A549 (cell line): ENCODE results near the gene TMEM126A. TPM values are rescaled to one million over a fixed set of nuclear protein-coding genes. Genes with fewer than 3 reads are reported as not detected.

Experiments
- ATAC-seq, 2 experiments: fragments of 200-7000 bp in 1 of 2; fragments of >200 bp in 1 of 2; cut with Nextera tagmentation in 1 of 2; cut with Tn5 transposase in 1 of 2; 3 replicates each; pipeline versions ENCODE4 v1.8.0 to v1.9.1; 2018 to 2020; ENCODE audit warnings: mild to moderate bottlenecking in 1 of 2, moderate library complexity in 1 of 2
- CTCF ChIA-PET: fragments of 300-600 bp; sonication (Branson Sonifier 250); formaldehyde crosslinking; extraction: SDS; loops from one replicate; lab custom pipeline; 2021; ENCODE audit warnings: antibody characterized with exemption, inconsistent platforms; lab: Yijun Ruan, JAX
- POLR2A ChIA-PET: fragments of 350-600 bp; formaldehyde crosslinking; extraction: SDS; loops from one replicate; lab custom pipeline; 2021; ENCODE audit warnings: antibody characterized with exemption, inconsistent platforms; lab: Yijun Ruan, JAX
- DNase-seq, 2 experiments: peaks; one replicate each; pipeline versions ENCODE4 v3.0.0 to v3.0.0-alpha.2; 2011 to 2016; ENCODE audit warnings: low read depth in 1 of 2, low spot score in 1 of 2
- FAIRE-seq: peaks from 2 replicates; lab custom pipeline; 2011; peaks lifted over from hg19 to GRCh38; lab: Jason Lieb, UNC
- H3K27ac ChIP-seq, 2 experiments: fragments of >200 bp; sonication (Bioruptor Twin); formaldehyde crosslinking; 3 replicates each; pipeline ENCODE4 v1.5.1; 2016 to 2017
- H3K4me1 ChIP-seq: fragments of >200 bp; sonication (Bioruptor Twin); formaldehyde crosslinking; 3 replicates; pipeline ENCODE4 v1.6.1; 2016
- H3K4me2 ChIP-seq: fragments of >200 bp; sonication (Bioruptor Twin); formaldehyde crosslinking; 3 replicates; pipeline ENCODE4 v1.6.1; 2016
- H3K4me3 ChIP-seq: fragments of >200 bp; sonication (Bioruptor Twin); formaldehyde crosslinking; 3 replicates; pipeline ENCODE4 v1.5.1; 2016
- H3K9me3 ChIP-seq: fragments of >200 bp; sonication (Bioruptor Twin); formaldehyde crosslinking; 3 replicates; pipeline ENCODE4 v1.6.1; 2016
- CBX2 ChIP-seq: fragments of 200-600 bp; sonication (generic); IDR thresholded peaks from 2 replicates; pipeline ENCODE4 v1.6.1; 2016; ENCODE audit warnings: low read depth, mild to moderate bottlenecking, borderline replicate concordance
- CTCF ChIP-seq: fragments of >200 bp; sonication (Bioruptor Twin); formaldehyde crosslinking; IDR thresholded peaks from 3 replicates; pipeline ENCODE4 v1.5.1; 2016
- EP300 ChIP-seq, 2 experiments: fragments of >200 bp; sonication (Bioruptor Twin); formaldehyde crosslinking; IDR thresholded peaks; 2 replicates in 1 of 2; 3 replicates in 1 of 2; pipeline ENCODE4 v1.6.1; 2016 to 2017
- FOSL2 ChIP-seq, 2 experiments: fragments of 450-650 bp in 1 of 2; fragments of >200 bp in 1 of 2; sonication (Bioruptor Twin) in 1 of 2; formaldehyde crosslinking; IDR thresholded peaks; 2 replicates each; pipeline versions ENCODE4 v1.5.0 to v1.6.1; 2016 to 2020; ENCODE audit warnings: mild to moderate bottlenecking in 1 of 2, moderate library complexity in 1 of 2
- FOXS1 ChIP-seq: fragments of 250-450 bp; sonication (Bioruptor Pico); IDR thresholded peaks from 2 replicates; pipeline ENCODE4 v1.5.0; 2020; ENCODE audit warnings: mild to moderate bottlenecking, moderate library complexity
- GATA3 ChIP-seq: IDR thresholded peaks from 2 replicates; pipeline ENCODE4 v1.6.1; 2012; ENCODE audit warnings: borderline replicate concordance
- HES2 ChIP-seq: fragments of >200 bp; sonication (Bioruptor Twin); formaldehyde crosslinking; IDR thresholded peaks from 2 replicates; pipeline ENCODE4 v1.6.1; 2016
- HEYL ChIP-seq: fragments of 250-450 bp; sonication (Bioruptor Pico); IDR thresholded peaks from 2 replicates; pipeline ENCODE4 v1.8.0; 2021; ENCODE audit warnings: mild to moderate bottlenecking, moderate library complexity
- HOXB5 ChIP-seq: fragments of 250-450 bp; sonication (Bioruptor Pico); IDR thresholded peaks from 2 replicates; pipeline ENCODE4 v1.5.0; 2020; ENCODE audit warnings: mild to moderate bottlenecking, moderate library complexity
- KDM5A ChIP-seq: fragments of 200-600 bp; sonication (generic); IDR thresholded peaks from 2 replicates; pipeline ENCODE4 v1.6.1; 2016; ENCODE audit warnings: antibody characterized with exemption, mild to moderate bottlenecking
- MAFK ChIP-seq: fragments of 450-650 bp; IDR thresholded peaks from 2 replicates; pipeline ENCODE4 v1.6.1; 2014; ENCODE audit not compliant: partially characterized antibody
- MAX ChIP-seq: IDR thresholded peaks from 2 replicates; pipeline ENCODE4 v1.6.1; 2012
- NPAS2 ChIP-seq: fragments of 250-450 bp; sonication (Bioruptor Pico); IDR thresholded peaks from 2 replicates; pipeline ENCODE4 v1.8.0; 2022; ENCODE audit warnings: mild to moderate bottlenecking, moderate library complexity, borderline replicate concordance
- RAD21 ChIP-seq, 2 experiments: fragments of >200 bp in 1 of 2; sonication (Bioruptor Twin) in 1 of 2; formaldehyde crosslinking in 1 of 2; IDR thresholded peaks in 1 of 2; conservative IDR thresholded peaks in 1 of 2; 2 replicates in 1 of 2; 3 replicates in 1 of 2; pipeline ENCODE4 v1.6.1; 2012 to 2018; ENCODE audit warnings: inconsistent platforms in 1 of 2
- SMC3 ChIP-seq: fragments of >200 bp; sonication (Bioruptor Twin); formaldehyde crosslinking; IDR thresholded peaks from 3 replicates; pipeline ENCODE4 v1.6.1; 2018; ENCODE audit warnings: inconsistent platforms
- WGBS: methylation state at CpG from one replicate; pipeline ENCODE4 v1.1.6; 2017; ENCODE audit errors: missing lambda C conversion rate; 5-methylcytosine and 5-hydroxymethylcytosine counted together
- polyA plus RNA-seq, 4 experiments: library from polyadenylated mRNA; depleted of rRNA in 3 of 4; stranded (reverse); fragments of >200 nt; fragmentation: RNase III in 1 of 4; extraction: RNeasy Plus Mini Kit Qiagen cat#74134 plus additional on column Dnase treatment in 1 of 4; gene quantifications; 2 replicates in 3 of 4; 3 replicates in 1 of 4; pipeline ENCODE4 v1.2.3, GENCODE V29; 2011 to 2017
- TF ChIP-seq, protein P1 (sequence below): fragments of 200-600 bp; sonication (generic); IDR thresholded peaks from 2 replicates; pipeline ENCODE4 v1.6.1; 2016; ENCODE audit warnings: antibody characterized with exemption, mild to moderate bottlenecking, moderate library complexity
- TF ChIP-seq, protein P2 (sequence below): fragments of 450-650 bp; IDR thresholded peaks from 2 replicates; pipeline ENCODE4 v1.6.1; 2014; ENCODE audit warnings: antibody characterized with exemption
- TF ChIP-seq, protein P3 (sequence below): fragments of 250-450 bp; sonication (Bioruptor Pico); IDR thresholded peaks from 2 replicates; pipeline ENCODE4 v1.5.0; 2021; ENCODE audit warnings: mild to moderate bottlenecking, moderate library complexity, borderline replicate concordance

The TMEM126A gene
- polyA plus RNA-seq, 2 of the 4 experiments (the other 2 are of a cell fraction), result 74.9 to 123 TPM

DNA sequence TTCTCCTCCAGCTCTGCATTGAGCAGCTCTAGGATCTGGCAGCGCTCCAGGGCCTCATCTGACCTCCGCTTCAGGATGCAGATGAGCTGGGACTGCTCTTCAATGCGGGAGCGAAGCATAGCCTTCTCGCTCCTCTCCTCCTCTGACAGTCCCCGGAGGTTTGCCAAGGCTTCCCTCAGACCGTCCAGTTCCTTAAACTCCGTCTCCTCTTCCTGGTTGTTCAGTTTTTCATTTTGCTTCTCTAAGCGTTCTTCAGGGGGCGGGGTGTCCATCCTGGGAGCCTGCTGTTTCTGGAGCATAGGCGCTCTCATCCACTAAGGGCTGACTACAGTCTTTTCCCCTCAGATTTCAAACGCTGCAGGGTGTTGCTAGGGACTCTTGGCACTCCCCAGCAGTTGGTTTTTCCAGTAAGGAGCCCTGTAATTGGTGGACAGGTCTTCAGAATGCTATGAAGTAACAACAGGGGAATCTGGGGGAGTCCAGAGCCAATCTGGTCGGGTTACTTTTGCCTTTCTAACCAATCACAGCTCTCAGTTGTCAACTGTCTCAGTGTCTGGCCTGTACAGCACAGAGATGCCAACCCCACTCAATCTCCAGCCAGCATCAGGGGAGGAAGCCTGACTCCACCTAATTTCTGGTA, 38.2 kb downstream of the TMEM126A start, which contains the start of gene CCDC89:
Gene CCDC89 (minus strand): TSS at position 376 of the 640 bp plus-strand sequence. CDS start 65 bp downstream, at position 311.
- CTCF ChIA-PET, result interaction anchor here (0.7 to 2.6 kb wide), 3 partner anchors 10 to 169 kb away, joined by 4 to 12 read pairs (median 6); partner anchors contain the start of gene CCDC83
- TF ChIP-seq MAX (no peak), HOXB5 (no peak), CBX2 (no peak), KDM5A (no peak), GATA3 (no peak), HEYL (CRISPR knock-in tag) (no peak), NPAS2 (no peak), HES2 (no peak)
- TF ChIP-seq, protein P1, sequence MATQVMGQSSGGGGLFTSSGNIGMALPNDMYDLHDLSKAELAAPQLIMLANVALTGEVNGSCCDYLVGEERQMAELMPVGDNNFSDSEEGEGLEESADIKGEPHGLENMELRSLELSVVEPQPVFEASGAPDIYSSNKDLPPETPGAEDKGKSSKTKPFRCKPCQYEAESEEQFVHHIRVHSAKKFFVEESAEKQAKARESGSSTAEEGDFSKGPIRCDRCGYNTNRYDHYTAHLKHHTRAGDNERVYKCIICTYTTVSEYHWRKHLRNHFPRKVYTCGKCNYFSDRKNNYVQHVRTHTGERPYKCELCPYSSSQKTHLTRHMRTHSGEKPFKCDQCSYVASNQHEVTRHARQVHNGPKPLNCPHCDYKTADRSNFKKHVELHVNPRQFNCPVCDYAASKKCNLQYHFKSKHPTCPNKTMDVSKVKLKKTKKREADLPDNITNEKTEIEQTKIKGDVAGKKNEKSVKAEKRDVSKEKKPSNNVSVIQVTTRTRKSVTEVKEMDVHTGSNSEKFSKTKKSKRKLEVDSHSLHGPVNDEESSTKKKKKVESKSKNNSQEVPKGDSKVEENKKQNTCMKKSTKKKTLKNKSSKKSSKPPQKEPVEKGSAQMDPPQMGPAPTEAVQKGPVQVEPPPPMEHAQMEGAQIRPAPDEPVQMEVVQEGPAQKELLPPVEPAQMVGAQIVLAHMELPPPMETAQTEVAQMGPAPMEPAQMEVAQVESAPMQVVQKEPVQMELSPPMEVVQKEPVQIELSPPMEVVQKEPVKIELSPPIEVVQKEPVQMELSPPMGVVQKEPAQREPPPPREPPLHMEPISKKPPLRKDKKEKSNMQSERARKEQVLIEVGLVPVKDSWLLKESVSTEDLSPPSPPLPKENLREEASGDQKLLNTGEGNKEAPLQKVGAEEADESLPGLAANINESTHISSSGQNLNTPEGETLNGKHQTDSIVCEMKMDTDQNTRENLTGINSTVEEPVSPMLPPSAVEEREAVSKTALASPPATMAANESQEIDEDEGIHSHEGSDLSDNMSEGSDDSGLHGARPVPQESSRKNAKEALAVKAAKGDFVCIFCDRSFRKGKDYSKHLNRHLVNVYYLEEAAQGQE, result no peak
- ATAC-seq (peak in 1 of 2 experiments; percentile 64; a peak in 3 of 6 replicates), FAIRE-seq (no peak), DNase-seq (peak in 1 of 2 experiments; percentile 12)
- no peak within 1 kb of the TSS for H3K27ac ChIP-seq
- H3K4me2 ChIP-seq, result no peak within 1 kb of the TSS
- POLR2A ChIA-PET, result interaction anchor here (1.6 kb wide), 1 partner anchor 21 kb away, joined by 5 read pairs; the partner anchor contains the start of gene CREBZF
- H3K9me3 ChIP-seq, result no peaks in the 10 kb centered on the region
- H3K4me1 ChIP-seq, result no peaks in the 10 kb centered on the region
- 85% methylated on average over 13 of the region's 13 CpGs for WGBS
- no peak within 1 kb of the TSS for H3K4me3 ChIP-seq

GRCh38 chr11:85694385-85694980, 46.7 kb downstream of the TMEM126A start:
- TF ChIP-seq FOSL2 (IDR thresholded peaks at IDR 0.05) (no peak), FOSL2 (CRISPR knock-in tag; IDR thresholded peaks at IDR 0.05) (no peak), RAD21 (conservative IDR thresholded peaks at IDR 0.05 in 1 of 2, IDR thresholded peaks at IDR 0.05 in 1 of 2) (peak; percentile 92 to 95), NPAS2 (no peak), CTCF (peak; percentile 86), SMC3 (peak; percentile 93), FOXS1 (CRISPR knock-in tag) (no peak), EP300 (IDR thresholded peaks at IDR 0.05) (no peak), MAFK (no peak), KDM5A (no peak)
- TF ChIP-seq, protein P2, sequence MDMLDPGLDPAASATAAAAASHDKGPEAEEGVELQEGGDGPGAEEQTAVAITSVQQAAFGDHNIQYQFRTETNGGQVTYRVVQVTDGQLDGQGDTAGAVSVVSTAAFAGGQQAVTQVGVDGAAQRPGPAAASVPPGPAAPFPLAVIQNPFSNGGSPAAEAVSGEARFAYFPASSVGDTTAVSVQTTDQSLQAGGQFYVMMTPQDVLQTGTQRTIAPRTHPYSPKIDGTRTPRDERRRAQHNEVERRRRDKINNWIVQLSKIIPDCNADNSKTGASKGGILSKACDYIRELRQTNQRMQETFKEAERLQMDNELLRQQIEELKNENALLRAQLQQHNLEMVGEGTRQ, result no peak
- TF ChIP-seq, protein P3, sequence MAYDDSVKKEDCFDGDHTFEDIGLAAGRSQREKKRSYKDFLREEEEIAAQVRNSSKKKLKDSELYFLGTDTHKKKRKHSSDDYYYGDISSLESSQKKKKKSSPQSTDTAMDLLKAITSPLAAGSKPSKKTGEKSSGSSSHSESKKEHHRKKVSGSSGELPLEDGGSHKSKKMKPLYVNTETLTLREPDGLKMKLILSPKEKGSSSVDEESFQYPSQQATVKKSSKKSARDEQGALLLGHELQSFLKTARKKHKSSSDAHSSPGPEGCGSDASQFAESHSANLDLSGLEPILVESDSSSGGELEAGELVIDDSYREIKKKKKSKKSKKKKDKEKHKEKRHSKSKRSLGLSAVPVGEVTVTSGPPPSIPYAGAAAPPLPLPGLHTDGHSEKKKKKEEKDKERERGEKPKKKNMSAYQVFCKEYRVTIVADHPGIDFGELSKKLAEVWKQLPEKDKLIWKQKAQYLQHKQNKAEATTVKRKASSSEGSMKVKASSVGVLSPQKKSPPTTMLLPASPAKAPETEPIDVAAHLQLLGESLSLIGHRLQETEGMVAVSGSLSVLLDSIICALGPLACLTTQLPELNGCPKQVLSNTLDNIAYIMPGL (CRISPR knock-in tag), result no peak
- TF ChIP-seq, all 56 proteins: peak for 3
- H3K4me1 ChIP-seq, result peaks cover 15% of the 10 kb centered on the region
- peak overlapping the region in 1 of 2 experiments; percentile 34; a peak in 2 of 6 replicates for H3K27ac ChIP-seq
- ChIA-PET CTCF (interaction anchor here (0.6 to 5.2 kb wide), 19 partner anchors 9 to 235 kb away, joined by 3 to 25 read pairs (median 4); partner anchors contain the start of genes CCDC83, CCDC89 and TMEM126A), POLR2A (no interaction called here)
- DNase-seq (peak; percentile 31 to 71), FAIRE-seq (peak; percentile 13), ATAC-seq (peak; percentile 50 to 79; a peak in 5 of 6 replicates)
- peak overlapping the region; percentile 25; the same call in 1 of the 3 replicates for H3K4me2 ChIP-seq
- 100% methylated on average over 1 of the region's 1 CpG for WGBS
- H3K4me3 ChIP-seq, result no peak overlapping the region
- no peaks in the 10 kb centered on the region for H3K9me3 ChIP-seq
